22Rv1 (cell line): ENCODE results near the gene TNS1.

Experiments
- CTCF ChIP-seq: fragments of 450-650 bp; IDR thresholded peaks from 2 replicates; pipeline ENCODE4 v1.5.1; 2017; ENCODE audit warnings: mild to moderate bottlenecking
- ZFX ChIP-seq: fragments of 450-650 bp; IDR thresholded peaks from 2 replicates; pipeline ENCODE4 v1.6.1; 2017; ENCODE audit warnings: antibody characterized with exemption, borderline replicate concordance

GRCh38 chr2:218017211-218018053 lies 14.6 kb upstream of the TNS1 start:
- TF ChIP-seq CTCF (no peak), ZFX (no peak)
